Activated CD8-positive, alpha-beta memory T cell treated with anti-CD3 and anti-CD28 coated beads, Interleukin-2, amount 50 U/mL, for 48 hours (primary cell): ENCODE data around the gene SAMD10.
"Not testable (repeated sequence)": the region's sequence is repeated elsewhere in the genome, so short reads cannot be mapped to it uniquely, and the experiment has no call there.

Experiments used
- DNase-seq: peaks from one replicate; pipeline ENCODE4 v3.0.0-alpha.2; 2020

Gene SAMD10

DNA sequence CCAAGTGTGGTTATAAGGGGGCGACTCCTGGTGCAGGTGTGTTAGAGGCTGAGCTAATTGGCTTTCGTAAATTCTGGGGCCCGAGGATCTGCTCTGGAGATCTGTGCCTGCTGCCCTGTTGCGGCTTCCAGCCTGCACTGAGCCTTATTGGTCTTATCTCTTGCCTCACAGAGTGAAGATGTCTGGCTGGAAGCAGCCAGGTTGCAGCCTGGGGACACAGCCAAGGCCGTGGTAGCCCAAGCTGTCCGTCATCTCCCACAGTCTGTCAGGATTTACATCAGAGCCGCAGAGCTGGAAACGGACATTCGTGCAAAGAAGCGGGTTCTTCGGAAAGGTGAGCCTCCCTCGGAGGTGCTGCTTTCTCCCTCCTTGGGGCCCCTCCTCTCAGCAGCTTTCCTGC lies 21.5 kb upstream of the SAMD10 start:
- no peak for DNase-seq

DNA sequence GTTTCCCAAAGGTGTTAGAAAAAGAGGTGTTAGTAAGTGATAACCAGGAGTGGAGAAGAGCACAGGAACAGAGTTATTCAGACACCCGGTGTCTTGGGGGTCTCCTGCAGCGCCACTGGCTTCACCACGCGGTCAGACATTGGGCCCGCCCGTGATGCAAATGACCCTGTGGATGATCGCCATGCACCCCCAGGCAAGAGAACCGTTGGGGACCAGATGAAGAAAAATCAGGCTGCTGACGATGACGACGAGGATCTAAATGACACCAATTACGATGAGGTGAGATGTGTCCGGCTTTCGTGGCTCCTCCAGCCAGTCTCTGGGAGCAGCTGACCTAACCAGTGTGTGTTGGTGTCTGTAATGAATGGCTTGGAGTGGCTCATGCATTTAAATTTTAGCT lies 3.5 kb upstream of the SAMD10 start:
- no peak for DNase-seq

DNA sequence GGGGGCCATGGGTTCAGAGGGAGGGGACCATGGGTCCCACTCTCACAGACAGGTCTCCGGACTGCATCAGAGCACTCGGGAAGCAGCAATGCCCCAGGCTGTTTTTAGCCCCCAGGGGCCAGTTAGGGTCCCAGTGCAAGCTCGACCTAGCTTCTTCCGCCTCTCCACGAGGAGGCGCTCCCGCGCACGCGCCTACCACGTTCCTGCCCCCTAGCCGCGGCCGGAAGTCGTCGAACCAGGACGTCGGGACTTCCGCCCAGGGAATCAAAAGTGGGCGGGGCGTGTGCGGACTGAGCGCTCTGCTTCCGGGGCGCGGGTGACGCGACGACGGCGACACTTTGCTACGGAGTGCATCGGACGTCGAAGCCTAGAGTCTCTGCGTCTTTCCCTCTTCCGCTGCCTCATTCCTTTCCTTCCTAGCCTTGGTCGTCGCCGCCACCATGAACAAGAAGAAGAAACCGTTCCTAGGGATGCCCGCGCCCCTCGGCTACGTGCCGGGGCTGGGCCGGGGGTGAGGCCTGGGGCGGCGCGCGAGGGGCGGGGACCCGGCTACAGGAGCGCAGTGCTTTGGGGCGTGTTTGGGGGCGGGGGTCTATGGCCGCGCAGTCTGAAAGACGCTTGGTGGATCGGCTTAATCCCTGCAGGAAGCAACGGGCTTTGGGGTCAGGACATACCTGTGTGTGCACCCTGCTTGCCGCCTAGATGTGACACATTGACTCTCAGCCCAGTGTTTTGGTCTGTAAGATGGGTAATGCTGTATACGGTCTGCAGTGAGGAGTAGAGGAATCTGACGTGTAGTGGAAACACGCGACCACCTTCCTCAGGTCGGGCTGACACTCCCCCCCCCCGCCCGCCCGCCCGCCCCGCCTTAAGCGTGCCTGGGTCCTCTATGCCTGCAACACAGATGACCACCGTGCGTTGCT lies 1.6 kb upstream of the SAMD10 start, which contains the start of gene PRPF6:
TSS of gene PRPF6 (plus strand) at position 327 of the 923 bp plus-strand sequence. CDS start at position 441, 114 bp downstream.
- DNase-seq, result peak; percentile 97

DNA sequence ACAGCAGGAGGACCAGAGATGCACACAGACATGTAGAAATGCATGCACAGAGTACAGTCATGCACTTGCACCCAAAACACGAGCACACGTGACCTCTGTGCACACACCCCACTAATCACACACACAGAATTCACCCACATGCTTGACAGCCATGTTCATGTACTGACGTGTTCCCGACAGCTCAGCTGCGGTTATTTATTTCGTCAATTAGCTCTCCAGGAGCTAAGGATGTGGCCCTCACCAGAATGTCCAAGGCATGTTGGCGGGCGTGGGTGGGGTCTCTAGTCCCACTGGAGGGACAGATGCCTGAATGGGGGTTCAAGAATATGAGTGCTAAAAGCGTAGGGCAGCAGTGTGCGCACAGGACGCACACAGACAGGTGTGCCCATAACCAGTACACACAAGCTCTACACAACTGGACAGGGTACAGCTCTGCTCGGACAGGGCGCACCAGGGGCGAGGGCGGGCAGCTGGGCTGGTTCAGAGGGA lies 919 bp upstream of the SAMD10 start:
- peak; percentile 71 for DNase-seq

DNA sequence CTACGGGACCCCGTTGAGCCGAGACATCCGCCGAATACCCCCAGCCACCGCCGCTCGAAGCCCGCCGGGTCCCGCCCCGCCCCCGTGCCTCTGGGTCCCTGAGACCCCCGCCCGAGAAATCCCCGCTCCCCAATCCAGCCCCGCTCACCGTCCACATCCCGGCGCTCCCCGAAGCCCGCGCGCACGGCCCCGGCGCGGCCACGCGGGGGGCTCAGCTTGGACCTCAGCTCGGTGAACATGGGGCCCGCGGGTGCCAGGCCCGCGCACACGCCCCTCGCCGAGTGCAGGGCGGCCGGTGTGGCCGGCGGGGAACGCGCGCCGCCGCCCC lies 249 bp downstream of the SAMD10 start:
- no peak for DNase-seq

DNA sequence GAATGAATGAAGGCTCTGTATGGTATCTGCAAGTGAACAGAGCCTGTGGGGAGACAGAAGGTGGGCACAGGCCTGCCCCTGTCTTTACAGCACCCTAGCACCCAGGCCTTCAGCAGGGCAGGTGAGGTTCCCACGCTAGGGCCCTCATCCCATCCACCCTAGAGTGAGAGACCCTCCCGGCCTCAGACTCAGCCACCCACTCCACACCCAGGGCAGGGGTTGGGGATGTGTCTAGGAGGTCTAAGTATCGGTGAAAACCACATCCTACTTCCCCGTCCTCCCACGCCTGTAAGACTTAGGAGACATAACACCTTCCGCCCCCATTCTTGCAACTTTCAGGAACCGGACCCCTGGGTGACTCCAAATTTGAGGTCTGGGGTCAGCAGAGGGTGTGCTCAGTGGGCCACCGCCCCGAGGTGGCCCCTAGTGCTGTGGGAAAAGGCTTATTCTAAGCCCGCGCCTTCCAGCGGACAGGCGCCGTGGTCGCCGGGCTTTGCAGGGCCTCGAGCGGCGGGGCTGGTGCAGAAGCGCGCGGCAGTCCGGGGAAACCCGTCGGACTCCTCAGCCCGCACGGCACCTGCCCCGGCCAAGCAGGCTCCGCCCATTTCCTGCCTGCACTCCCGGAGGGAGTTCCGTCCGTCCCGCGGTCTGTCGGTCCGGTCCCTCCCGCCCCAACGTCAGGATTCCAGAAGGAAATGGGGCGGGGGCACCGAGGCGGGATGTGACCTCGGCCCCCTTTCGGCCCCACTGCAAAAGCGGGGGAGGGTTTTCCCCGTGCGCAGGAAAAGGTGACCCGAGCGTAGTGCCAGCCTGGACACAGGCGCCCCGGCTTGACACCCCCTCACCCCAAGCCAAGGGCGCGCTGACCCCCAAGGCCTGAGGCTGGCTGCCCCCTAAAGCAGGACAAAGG lies 868 bp downstream of the SAMD10 start:
- peak; percentile 83 for DNase-seq

DNA sequence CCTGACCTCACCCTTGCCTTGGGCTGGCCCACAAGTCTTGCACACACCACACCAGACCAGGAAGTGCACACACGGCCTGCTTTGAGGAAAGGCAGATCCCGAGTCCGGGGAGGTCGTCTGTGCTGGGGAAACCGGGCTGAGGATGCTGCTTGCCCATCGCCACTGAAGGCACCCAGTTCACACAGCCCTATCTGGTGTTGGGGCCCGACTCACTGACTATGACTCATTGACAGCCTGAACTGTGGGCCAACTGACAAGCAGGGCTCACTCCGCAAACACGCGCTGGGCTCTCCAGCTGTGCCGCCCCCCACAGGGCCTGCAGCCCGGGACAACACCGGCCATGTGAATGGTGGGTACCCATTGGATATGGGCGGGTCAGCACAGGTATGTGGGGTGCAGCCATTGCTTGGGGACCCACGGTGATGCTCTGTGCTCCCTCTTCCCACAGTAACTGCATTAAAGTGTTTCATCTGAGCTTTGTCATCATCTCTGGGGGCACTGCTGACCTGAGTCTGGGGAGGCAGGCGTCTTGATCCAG lies 1.6 kb downstream of the SAMD10 start:
- DNase-seq, result peak; percentile 80

DNA sequence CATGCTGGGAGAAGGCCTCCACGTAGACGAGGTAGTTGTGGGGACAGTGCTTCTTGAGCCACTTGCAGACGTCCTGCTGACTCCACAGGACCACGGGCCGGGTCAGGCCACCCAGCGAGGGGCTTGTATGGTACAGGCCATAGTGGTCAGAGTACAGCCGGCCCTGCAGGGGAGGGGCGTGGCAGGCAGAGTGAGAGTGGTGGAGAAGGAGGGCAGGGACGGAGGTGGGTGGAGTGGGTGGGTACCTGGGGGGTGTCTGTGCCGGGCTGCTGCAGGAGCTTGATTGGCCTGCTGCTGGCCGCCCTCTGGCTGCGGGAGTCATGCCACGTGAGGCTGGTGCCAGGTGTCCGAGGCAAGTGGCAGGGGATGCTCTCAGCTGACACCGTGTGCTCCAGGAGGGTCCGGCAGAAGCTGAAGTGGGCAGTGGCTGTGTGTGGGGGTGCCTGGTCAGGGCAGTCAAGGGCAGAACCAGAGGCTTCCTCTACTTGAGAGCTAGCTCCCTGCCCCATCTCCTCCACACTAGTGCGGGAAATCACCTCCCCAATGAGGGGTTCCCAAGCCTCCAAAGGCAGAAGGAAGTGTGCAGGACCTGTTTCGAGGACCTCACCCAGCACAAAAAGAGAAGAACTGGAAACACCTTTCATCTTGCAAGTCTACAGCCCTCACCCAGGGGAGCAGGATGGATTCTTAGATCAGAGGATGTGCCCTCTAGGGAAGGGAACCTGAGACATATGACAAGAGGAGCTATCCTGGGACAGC lies 2.3 kb downstream of the SAMD10 start:
- no peak for DNase-seq

DNA sequence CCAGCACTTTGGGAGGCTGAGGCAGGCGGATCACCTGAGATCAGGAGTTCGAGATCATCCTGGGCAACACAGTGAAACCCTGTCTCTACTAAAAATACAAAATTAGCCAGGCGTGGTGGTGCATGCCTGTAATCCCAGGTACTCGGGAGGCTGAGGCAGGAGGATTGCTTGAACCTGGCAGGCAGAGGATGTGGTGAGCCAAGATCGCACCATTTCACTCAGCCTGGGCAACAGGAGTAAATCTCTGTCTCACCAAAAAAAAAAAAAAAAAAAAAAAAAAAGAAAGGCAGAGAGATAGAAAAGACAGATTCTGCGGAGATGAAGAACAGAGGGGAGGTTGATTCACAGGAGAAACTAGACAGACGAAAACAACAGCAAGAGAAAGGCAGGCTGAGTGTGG lies 2.9 kb downstream of the SAMD10 start:
- not testable (repeated sequence) for DNase-seq

DNA sequence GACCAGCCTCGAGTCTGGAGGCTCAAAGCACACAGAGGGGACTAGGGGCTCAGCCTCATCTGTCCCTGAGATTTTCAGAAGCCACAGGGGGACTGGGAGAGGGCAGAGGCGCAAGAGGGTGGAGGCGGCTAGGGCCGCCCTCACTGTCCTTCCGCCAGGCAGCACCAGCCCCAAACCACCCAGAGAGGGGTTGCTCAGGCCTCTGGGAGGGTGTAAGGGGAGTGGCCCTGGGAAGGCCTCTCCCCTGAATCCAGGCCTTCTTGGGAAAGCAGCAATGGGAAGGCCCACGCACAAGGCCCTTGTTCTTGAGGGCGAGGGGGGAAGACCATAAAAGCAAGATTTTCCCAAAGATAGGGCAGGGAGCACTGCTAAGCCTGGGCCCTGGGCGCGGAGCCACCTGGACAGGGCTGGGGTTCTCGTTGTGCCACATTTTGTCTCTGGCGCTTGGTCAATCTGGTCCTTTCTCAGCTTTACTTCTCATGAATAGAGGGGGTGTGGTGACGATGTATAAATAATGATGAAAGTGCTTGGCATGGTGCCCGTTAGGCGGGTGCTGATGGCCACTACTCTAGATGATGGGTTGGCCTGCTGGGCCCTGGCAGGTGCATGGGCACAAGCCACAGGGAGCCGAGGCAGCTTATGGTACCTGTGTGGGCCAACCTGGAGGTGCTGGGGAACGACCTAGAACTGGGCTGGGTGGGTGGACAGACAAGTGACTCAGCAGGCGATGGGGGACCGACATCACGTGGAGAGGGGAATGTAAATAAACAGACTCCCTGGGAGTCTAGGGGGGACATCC lies 4.8 kb downstream of the SAMD10 start:
- DNase-seq, result no peak

DNA sequence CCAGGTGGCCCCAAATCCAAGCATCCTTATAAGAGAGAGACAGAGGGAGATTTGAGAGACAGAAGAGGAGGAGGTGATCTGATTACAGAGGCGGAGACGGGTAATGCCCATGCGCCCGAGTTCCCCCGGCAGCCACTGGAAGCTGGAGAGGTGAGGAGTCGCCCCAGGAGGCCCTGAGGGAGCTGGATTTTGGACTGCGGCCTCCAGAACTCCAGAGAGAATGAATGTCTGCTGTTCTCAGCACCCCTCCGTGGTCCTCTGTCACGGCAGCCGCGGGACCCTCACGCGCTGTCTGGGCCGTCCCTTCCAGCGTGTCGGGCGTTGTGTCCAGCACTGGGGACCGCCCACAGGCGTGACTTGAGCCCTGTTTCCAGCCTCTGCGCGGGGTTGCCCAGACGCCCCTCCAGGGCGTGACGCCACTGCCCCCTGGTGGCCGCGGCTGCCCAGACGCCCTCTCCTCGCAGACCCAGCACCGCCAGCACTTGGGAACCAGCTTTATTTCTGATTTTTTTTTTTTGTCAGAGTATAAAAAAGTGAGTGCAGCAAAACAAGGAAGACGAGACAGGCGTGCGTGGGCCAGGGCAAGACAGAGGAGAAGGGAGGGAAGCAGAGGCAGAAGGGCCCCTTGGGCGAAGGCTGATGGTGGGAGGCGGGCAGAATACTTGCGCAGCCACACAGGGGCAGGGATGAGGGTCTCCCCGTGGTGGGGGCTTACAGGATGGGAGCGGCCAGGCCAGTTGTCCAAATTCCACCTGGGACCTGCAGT lies 5.6 kb downstream of the SAMD10 start:
- peak; percentile 95 for DNase-seq

DNA sequence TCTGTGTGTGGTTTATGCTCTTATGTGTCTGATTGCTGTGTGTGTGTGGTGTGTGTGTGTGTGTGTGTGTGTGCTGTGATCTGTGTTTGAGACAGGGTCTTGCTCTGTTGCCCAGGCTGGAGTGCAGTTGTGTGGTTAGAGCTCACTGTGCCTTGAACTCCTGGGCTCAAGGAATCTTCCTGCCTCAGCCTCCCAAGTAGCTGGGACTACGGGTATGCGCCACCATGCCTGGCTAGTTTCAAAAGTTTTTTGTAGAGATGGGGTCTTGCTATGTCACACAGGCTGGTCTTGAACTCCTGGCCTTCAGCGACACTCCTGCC lies 6.3 kb downstream of the SAMD10 start:
- DNase-seq, result no peak

DNA sequence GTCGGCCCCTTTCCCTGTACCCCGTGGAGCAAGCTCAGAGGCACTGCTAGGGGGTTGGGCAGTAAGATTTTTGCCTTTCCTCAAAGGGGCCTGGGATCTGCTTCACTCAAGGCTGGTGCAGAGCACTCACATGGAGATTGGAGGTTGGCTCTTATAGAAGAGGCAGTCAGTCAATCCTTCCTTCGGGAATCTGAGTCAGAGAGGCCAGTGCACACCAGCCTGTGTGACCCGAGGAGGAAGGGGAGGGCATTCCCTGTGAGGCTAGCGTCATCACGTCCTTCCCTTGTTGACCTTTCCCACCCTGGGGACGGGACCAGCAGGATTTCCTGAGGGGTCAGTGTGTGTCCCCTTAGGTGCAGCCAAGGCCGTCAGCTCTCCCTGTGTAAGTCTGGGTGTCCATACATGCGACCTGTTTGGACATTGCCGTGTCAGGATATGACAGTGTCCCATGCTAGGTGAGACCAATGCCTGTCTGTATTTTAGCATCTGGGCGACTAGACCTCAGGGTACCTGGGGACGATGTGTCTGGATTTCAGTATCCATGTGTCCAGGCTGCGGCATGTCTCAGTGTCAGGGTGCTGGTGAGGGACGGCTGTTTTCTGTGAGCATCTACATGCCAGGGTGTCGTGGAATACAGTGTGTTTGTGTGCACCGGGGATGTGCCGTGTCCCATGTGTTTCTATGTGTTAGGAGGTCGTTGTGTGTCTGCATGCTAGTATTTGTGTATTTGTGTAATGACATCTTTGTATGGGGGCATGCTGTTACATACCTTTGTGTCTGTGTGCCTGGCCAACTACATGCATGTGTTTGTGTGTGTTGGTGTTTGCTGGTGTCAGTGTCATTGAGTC lies 6.9 kb downstream of the SAMD10 start:
- no peak for DNase-seq

DNA sequence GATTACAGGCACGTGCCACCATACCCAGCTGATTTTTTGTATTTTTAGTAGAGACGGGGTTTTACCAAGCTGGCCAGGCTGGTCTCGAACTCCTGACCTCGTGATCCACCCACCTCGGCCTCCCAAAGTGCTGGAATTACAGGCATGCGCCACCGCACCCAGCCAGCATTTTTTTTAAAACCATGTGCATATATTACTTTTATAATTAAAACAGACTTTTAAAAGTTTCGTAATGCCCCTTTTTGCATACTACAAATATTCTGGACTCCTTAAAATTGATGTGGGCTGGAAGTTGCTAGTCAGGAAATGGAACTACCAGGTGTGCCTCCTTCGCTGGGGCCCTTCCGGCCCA lies 7.5 kb downstream of the SAMD10 start:
- not testable (repeated sequence) for DNase-seq

DNA sequence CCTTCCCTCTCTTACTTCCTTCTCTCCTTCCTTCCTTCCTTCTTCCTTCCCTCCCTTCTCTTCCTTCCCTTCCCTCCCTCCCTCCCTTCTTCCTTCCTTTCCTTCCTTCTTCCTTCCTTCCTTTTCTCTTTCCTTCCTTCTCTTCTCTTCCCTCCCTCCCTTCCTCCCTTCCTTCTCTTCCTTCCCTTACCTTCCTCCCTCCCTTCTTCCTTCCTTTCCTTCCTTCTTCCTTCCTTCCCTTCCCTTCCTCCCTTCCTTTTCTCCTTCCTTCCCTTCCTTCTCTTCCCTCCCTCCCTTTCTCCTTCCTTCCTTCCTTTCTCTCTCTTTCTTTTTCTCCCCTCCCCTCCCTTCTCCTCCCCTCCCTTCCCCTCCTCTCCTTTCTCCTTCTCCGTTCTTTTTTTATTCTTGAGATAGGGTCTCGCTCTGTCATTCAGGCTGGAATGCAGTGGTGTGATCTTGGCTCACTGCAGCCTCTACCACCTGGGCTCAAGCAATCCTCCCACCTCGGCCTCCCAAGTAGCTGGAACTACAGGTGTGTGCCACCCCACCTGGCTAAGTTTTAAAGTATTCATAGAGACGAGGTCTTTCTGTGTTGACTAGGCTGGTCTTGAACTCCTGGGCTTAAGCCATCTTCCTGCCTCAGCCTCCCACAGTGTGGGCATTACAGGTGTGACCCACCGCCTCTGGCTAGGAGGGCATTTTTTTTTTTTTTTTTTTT lies 8.6 kb downstream of the SAMD10 start:
- no peak for DNase-seq

DNA sequence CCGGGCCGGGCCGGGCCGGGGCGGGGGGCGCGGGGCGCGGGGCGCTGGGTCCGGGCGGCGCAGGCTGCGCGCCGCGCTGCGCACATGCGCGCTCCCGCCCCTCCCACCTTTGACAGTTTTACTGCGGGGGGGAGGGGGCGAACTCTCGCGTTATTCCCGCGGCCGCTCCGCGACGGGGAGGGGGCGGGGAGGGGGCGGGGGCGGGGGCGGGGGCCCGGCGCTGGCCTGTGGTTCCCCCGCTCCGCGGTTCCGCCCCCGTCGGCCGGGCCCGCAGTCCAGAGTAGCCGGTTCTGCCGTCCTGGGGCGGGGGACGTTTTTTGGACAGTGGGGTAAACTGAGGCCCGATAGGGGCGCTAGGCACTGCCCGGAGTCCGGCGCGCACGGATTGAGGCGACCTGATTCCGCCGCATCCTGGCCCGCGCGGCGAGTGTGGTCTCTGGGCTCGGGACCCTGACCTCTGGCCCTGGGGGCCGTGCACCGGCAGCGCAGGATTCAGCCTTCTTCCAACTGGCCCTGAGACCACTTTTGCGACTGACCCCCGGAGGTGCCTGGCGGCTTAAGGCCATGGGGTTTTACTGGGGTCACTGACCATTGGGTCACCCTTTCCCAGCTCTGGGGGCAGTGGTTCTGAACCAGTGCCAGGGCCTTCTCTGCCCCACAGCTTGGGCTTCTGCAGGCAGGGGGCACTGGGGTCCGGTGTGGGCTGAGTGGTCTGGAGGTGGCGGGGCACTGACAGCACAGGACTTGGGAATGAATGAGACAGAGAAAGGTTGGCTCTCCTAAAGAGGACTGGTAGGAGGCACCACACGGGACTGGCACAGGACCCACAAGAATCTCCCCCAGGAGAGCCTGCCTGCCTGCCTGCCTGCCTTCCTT lies 9.4 kb downstream of the SAMD10 start, which contains the start of gene ZNF512B:
TSS of gene ZNF512B (minus strand) at position 93 of the 876 bp plus-strand sequence. CDS start 1,980 bp downstream, outside the sequence.
- peak; percentile 74 for DNase-seq

DNA sequence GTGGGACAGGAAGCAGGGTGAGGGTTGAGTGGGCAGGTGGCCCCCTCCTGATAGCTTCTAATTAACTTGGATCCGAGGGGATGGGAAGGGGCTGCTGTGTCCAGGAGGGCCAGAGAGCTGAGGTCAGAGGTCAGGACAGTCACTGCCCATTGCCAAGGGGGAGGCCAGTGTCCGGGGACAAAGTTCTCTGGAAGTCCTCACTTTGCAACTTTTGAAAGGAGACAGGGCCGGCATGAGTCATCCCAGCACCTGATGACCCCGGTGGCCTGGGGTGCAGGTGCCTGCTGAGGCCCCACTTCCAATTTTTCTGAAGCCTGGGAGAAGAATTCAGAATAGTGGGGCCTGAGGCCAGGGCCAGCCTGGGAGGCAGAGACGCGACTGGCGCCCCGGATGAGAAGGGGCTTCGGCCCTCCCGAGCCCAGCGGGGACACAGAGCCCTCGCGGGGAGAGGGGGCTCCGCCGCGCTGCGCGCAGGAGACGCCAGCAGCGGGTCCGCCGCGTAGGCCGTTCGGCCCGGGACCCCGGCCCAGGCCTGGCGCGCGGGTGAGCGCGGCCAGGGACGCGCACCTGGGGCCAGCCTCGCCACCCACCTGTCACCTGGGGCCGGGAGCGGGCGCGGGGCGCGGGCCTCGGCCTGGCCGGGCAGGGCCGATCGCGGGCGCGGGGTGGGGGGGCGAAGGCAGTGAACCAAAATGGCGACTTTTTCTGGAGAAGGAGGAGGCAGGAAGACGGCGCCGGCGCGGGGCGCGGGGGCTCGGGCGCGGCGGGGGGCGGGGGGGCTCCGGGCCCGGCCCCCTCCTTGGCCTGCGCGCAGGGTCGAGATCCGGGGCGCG lies 10.3 kb downstream of the SAMD10 start:
- peak; percentile 70 for DNase-seq
